HG03103 (cell line): ENCODE results near the gene ATP8B4.

Source experiments
- ATAC-seq: cut with Tn5 transposase; IDR thresholded peaks from one replicate; pipeline ENCODE4 v1.9.1; 2021; ENCODE audit warnings: low read depth; ENCODE audit not compliant: unreplicated experiment

Gene ATP8B4

DNA sequence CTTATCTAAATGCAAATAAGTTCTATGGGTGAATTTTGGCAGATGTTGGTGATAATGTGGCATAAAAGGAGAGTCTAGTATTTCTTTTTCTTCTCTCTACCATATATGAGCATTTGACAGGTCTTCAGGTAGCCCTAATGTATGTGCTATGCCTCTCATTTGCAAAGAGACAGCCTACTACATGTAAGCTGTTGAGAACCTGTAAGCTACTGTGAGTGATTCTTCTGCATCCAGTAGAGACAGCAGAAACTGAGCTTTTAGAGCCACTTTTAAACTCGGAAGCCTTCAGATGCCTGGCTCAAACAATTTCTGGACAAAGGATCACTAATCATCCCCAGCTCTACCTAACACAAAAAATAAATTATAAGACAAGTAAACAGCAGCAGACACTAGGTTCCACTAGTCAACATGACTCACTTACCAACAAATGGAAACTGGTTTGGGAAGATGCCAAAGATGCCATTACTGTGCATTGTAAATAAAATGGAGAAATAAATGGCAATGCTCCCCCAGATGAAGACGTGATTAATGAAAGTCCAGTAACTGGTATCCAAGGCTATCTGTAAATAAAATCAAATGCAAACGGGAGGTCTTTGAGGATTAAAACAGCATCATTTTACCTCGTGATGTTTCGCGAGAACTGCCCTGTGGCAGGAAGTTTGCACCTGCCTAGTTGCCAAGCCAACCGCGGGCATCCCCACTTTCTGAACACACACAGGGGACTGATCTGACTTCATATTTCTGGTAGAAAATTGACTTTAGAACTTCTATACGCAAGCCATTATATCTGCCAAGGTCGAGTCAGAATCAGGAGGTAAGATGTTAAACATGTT is 252.9 kb downstream of the ATP8B4 start:
- no peak for ATAC-seq

DNA sequence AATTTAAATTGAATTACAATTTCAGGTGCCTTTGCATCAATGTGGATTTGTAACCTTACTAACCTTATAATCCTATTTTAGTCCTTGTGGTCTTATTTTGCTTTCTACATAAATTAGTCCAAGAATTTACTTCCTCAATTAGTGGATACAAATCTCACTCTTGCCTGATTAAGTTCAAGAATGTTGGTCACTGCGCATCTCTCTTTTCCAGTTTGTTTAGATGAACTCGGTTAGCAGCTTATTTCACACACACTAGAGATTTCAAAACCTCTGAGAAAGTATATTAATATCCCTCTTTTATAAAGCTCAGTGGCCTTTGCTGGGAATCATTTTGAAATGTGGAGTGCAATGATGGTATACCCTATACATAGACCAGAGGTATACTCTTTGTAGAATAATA is 254.8 kb downstream of the ATP8B4 start:
- no peak for ATAC-seq

DNA sequence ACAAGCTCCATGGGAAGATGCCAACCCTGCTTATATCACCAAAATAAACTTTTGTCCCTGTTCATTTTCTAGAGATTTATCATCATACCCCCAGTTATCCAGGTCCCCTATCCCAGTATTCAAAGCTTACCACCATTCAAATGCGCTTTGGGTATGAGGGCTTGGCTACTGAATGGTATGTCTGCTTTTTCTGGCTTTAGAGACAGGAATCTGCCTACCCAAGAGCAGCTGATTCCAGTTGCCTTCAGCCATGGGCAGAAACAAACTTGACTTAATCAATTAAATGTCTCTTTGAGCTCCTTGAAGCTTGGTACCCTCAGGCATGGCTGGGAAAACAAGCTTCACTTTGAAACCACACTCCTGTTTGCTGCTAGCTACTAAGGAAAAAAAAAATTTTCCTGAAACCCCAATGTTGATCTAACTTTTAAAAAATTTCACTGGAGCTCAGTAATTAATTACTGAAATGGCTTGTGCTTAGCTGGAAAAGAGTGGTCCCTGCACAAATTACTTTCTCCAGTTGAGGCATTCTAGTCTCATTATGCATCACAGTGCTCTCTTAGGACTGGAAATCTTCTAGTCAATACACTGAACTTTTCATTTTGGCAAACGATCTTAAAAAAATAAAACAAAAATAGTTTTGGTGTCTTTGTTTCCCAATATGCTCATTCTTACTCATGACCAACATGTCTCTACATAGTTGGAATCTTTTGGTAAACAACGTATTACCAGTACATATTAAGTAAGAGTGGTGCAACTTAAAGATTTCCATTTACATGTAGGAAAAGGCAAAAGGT is 255.4 kb downstream of the ATP8B4 start:
- no peak for ATAC-seq

DNA sequence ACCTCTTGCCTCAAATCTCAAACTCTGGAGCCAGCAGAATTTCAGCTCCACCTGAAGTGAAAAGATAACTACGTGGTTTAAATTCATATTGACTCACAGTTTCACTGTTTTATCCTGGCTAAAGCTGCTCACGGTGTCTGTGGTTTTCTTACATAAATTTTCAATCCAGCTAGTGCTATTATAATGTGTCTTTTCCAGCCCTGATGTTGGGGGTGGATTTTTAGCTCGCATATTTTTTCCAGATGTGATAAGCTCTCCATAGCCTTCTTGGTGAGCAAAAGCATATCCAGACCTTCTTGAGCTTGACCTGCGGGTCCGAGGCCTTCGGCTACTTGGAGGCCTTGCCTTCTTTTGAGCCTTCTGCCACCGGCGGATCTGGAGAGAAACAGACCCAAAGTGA is 258.9 kb downstream of the ATP8B4 start:
- no peak for ATAC-seq

DNA sequence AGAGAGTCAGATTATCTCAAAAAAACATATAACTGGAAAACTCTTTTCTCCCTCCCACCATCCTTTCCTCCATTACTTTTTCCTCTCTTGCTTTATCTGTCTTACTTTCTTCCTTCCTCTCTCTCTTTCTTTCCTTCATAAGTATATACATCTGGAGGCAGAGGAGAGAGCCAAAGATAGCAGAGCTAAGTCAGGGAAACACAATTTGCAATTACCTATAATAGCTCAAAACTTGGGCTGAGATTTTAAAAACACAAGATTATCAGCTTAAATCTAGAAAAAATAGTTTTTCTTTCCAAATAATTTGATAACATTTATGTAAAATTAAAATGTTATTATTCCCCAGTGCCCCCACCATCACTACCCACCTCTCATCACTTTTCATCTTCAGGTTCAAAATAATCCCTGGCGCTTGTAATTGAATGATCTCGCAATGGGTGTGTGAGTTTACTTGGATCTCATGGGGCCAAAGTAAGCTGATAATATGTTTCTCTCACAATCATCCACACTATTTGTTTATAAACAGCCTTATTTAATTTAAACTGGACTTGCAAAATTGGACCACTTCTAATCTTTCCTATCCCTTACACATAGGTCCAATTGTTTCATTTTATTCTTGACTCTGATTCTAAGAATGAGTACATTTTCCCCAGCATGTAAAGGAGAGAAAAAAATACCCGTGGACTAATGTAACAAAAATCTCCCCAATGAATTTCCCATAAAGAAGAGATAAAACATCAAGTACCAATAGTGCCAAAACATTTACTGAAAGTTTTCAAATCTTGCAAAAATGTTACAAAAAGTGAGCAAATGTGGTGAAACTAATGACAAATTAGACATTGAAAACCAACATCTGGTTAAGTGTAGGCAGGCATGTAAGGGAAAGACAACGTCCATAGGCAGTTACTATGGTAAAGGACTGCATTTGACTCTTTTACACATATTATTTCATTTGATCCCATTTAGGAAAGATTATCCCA is 261.2 kb downstream of the ATP8B4 start:
- ATAC-seq = no peak

DNA sequence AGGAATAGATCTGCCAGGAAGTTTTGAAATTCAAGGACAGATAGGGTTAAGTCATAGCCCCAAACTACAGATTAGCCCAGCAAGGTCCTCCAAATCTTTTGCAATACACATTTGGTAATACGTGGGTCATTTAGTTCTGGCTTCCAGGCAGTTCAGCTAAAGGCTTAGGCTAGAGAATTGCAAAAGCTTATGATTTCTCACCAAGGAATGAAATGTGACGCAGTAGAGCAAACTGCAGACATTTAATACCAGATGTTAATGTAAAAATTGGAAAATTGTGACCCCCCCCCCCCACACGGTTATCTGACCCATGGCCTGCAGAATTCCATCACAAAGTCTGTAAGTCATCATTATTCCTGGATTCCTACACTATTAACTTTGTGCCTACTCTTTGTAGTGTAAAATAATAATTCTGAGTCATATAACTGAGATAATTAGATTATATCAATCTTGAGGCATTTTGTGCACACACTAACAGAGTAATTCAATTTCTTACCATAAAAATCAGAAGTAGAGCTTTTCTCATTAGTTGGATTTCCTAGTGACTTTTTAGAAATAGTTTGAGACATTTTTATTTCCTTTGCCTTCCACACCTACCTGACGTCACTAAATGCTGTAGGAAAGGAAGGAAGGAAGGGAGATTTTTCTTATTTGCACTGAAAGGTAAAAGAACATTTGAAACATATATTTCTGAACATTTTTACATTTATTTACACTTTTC is 263.0 kb downstream of the ATP8B4 start:
- ATAC-seq = no peak

DNA sequence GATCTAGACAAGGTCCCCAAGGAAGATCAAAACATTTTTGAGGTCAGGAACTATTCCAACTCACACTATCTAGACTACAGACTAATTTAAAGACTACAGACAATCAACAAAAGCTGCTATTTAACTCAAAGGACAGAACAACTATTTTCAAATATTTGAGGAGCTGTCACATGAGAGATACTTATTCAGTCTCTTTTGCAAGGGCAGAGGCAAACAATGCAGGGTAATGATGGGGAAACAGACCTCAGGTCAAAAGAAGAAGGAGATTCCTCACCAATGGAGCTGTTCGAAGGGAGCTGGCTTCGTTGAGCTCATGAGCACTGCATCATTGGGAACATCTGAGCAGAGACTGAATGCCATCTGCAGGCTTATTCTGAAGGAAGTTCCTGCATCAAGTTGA is 266.3 kb downstream of the ATP8B4 start:
- no peak for ATAC-seq

DNA sequence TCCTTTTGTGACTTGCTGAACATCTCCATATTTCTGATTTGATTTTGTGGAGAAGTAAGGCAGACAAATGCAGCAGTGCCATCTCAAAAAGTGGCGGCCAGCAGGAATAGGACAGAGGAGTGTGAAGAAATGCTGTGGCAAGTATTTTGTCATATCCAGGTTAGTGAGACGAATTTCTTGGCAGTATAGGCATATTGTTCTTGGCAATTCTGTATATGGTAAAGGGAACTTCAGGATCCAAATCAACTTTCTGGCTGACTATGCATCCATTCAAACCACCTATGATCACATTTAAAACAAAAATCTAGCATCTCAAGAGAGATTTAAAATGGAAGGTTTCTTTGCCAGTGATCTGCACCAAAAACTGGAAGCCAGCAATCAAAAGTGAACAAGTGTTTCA is 270.2 kb downstream of the ATP8B4 start:
- no peak for ATAC-seq

DNA sequence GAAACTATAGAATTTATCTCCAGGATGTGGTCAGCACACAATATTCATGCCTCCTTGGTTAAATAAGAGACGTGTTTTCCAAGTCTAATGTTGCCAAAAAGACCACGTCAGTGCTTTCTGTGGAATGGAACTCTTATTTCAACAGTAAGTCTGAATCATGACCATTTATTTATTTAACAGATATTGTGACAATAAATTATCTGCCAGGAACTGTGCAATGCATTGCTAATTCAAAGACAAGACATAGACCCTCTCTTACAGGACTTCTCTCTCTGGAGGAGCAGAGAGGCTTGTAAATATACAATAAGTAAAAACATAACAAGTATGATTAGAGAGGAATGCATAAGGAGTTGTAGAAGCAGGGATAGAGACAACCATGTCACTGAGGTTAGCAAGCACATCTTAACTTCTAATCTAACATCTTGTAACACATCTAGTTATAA is 270.7 kb downstream of the ATP8B4 start:
- no peak for ATAC-seq

DNA sequence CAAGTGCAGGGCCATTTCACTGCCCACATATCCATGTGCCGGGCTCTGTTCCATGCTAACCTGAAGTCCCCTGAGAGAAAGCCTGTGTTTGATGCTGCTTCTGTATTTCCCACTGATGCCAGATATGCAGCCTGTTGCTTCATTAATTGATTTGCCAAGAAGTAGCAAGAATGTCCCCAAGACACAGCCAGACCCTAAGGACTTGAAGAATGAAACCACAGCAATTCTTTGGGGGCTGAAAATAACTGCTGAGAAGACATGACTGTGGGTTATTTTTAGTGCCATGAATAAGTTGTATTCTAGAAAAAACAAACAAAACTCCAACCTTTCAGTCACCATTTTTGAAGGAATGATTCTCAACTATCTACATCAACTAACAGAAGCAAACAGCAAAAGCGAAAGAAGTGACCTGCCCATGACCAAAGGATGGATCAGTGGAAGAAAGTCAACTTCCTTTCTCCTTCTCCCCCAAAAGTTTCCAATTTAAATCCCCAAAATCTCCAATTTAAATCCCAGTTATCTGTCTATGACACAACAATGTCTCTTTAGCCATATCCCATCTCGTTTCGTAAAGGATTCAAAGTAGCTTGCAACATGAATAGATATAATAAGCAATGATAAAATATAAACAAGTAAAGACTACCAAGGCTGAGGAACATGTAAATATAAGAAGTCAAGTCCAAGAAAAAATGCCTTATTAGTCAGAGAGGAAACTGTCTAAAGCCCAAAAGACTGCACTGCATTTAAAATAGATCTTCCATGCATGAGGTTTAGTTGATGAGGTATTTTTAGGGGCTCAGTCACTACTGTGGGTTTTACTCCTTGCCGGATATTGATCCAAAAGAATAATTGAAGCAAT is 271.4 kb downstream of the ATP8B4 start:
- ATAC-seq = no peak

DNA sequence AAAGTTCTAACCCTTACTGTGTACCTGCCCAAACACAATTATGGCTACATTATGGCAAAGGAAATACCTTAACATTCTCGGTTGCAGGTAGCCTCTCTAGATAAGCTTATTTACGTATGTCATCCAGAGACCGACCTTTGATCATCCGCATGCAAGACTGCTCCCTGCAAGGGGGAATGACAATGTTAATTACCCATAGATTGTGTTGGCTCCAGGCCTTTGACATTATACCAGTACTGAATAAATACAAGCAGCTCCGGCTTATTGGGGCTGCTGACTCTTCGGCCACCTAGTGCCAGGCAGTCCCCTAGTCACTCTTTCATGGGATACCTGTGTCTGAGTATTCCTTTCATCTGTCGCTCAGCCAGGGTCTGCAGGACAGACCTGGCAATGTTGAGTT is 274.6 kb downstream of the ATP8B4 start:
- ATAC-seq = no peak

DNA sequence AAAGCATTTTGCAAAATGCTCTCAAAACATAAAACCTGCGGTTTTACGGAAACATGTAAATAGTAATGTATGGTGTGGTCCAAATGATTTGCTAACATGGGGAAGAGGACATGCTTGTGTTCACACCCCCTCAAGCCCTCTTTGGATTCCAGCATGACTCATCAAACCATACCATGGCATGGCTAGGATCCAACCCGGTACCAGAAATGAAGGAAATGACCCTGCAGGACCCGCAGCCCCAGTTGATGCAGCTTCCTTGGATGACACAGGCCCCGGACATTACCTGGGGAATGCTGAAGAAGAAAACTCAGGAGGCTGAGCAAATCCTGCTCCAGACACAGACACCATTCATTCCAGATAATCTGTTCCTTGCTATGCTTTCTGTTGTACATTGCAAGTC is 275.3 kb downstream of the ATP8B4 start:
- ATAC-seq = no peak

DNA sequence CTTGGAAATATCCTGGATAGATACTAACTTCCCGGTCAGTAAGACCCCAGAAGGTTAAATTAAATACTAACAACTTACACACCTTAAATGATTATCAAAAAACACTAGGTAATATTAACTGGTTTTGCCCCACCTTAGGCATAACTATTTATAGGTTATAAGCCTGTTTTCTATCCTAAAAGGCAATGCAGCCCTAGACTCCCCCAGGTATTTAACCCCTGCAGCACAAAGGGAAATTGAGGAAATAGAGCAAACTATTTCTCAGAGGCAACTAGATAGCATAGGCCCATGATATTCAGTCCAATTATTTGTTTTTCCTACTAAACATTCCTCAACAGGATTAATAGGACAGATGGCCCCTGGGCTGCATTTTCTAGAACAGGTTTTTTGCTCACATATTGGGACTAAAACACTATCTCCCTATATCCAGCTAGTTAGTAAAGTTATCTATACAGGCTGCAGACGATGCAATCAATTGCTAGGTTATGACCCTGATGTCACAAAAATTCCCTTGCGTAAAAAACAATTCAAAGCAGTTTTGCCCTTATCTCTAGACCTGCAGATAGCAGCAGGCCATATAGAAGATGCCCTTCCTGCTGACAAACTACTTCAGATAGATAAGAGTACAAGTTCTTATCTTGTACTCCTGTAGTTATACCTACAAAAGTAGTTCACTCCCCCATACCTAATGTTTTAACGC is 276.9 kb downstream of the ATP8B4 start:
- no peak for ATAC-seq

DNA sequence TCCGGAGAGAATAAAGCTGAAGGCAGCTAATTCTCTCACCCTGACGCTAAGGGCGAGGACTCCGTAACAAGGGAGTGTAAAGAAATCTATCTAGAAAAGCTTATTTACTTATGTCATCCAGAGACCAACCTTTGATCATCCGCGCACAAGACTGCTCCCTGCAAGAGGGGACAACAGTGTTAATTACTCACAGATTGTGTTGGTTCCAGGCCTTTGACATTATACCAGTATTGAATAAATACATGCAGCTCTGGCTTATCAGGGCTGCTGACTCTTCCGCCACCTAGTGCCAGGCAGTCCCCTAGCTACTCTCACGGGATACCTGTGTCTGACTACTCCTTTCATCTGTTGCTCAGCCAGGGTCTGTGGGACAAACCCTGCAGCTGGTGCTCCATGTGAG is 286.5 kb downstream of the ATP8B4 start:
- no peak for ATAC-seq

DNA sequence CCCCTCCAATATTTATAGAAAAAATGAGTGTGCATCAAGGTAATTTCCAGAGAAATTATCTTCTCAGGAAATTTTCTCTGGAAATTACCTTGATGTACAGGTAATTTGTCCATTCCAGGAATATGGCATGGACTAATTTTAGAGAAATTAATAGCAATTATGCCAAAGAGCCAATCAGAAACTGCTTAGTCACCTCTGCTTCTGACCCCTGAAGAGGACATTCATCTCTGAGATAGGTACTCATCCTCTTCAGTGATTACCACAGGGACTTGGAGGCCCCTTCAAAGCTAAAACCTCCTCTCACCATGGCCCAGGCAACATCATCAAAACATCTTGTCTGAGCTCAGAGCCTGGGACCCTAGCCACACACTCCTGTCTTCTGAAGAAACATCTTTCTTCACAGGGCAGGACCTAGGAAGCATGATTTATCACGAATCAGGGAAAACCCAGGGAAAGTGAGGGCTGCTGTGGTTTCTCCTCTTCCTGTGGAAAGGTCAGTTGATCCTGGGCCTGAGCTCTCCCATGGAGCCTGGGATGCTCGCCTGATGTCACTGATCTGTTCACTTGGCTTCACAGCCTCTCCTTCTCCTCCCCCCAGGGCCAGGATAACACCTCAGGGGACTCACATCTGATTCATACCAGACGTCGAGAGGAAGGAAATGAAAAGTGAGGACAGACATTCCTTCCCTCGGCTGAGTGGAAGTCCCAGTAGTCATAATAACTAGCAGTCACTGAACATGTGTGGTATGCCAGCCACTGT is 287.6 kb downstream of the ATP8B4 start:
- ATAC-seq = no peak

DNA sequence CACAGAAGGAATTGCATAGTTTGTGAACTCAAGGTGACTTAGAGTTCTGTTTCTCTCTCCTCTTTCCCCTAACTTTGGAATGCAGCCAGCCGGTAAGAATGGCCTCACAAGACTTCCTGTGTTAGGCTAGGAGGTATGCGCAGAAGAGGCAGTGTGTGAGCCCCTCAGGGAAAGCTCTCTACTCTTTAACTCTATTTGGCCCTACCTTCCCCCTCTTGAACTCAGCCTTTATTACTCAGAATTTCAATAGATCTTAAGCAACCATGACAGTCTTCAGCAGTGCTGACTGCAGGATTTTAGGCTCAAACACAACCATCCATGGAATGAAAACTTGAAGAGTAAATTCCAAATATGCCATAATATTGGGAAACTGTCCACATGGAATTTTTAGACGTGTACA is 288.6 kb downstream of the ATP8B4 start:
- no peak for ATAC-seq

DNA sequence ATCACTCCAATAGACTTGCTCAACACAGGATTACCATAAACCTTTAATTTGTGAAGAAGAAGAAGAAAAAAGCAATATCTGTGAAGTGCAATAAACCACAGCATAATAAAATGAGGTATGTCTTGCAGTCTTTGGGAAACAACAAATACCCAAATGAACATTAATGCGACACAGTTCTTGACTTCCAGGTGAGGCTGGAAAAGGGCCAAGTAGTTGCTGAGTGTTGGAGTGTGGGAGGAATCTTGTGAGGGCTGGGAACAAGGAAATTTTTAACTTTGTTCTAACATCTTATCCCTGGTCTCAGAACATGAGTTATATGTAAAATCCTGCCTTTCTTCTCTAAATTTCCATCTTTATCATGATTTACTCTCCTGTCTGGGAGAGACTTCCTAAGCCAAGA is 291.7 kb downstream of the ATP8B4 start:
- no peak for ATAC-seq
